PC-3 (cell line): Measurements from ENCODE around the gene RNU2-63P. TPM values are rescaled to one million over a fixed set of nuclear protein-coding genes. Genes with fewer than 3 reads are reported as not detected.

Source experiments
- ATAC-seq: fragments of 200-7000 bp; cut with Tn5 transposase; 2 replicates; pipeline ENCODE4 v1.9.1; 2020; ENCODE audit warnings: mild to moderate bottlenecking, moderate library complexity
- BruUV-seq: library from RNA; stranded (reverse); fragments of 400-500 nt; replicated peaks from 2 replicates; lab custom pipeline; 2021; lab: Mats Ljungman, UMichigan
- CTCF ChIA-PET: fragments of 300-600 bp; sonication (Branson Sonifier 250); formaldehyde crosslinking; loops from one replicate; lab custom pipeline; 2022; ENCODE audit warnings: antibody characterized with exemption; lab: Charles Lee
- POLR2A ChIA-PET: fragments of 300-600 bp; sonication (Branson Sonifier 250); formaldehyde crosslinking; loops from one replicate; lab custom pipeline; 2022; ENCODE audit warnings: antibody characterized with exemption; ENCODE audit not compliant: unreplicated experiment; lab: Charles Lee
- DNase-seq: peaks from one replicate; pipeline ENCODE4 v3.0.0-alpha.2; 2015
- H2AFZ ChIP-seq: fragments of 300-600 bp; sonication (generic); 2 replicates; pipeline ENCODE4 v1.6.0; 2016; ENCODE audit warnings: antibody characterized with exemption, low read length
- H3F3A ChIP-seq: fragments of 300-600 bp; sonication (generic); one replicate; pipeline ENCODE4 v1.6.0; 2017; ENCODE audit warnings: antibody characterized with exemption, low read length, control low read depth, mild to moderate bottlenecking; ENCODE audit not compliant: unreplicated experiment
- H3K27ac ChIP-seq: fragments of 300-600 bp; sonication (generic); 2 replicates; pipeline ENCODE4 v1.5.1; 2016; ENCODE audit warnings: mild to moderate bottlenecking, low read length
- H3K27me3 ChIP-seq: fragments of 300-600 bp; sonication (generic); 2 replicates; pipeline ENCODE4 v1.6.1; 2016; ENCODE audit warnings: low read length, mixed read lengths
- H3K36me3 ChIP-seq: fragments of 300-600 bp; sonication (generic); 2 replicates; pipeline ENCODE4 v1.6.1; 2016; ENCODE audit warnings: low read depth, mixed run types, low read length, mixed read lengths
- H3K4me1 ChIP-seq: fragments of 300-600 bp; sonication (generic); 2 replicates; pipeline ENCODE4 v1.5.1; 2016; ENCODE audit warnings: low read length; ENCODE audit not compliant: insufficient read depth
- H3K4me2 ChIP-seq: fragments of 300-600 bp; sonication (generic); 2 replicates; pipeline ENCODE4 v1.6.0; 2016; ENCODE audit warnings: low read length
- H3K4me3 ChIP-seq: fragments of 300-600 bp; sonication (generic); 2 replicates; pipeline ENCODE4 v1.5.1; 2016; ENCODE audit warnings: mild to moderate bottlenecking, low read length, mixed read lengths
- H3K79me2 ChIP-seq: fragments of 300-600 bp; sonication (generic); 2 replicates; pipeline ENCODE4 v1.6.1; 2017; ENCODE audit warnings: low read length, mixed read lengths
- H3K9ac ChIP-seq: fragments of 300-600 bp; sonication (generic); 2 replicates; pipeline ENCODE4 v1.6.0; 2016; ENCODE audit warnings: mild to moderate bottlenecking, low read length
- H3K9me2 ChIP-seq: fragments of 300-600 bp; sonication (generic); replicated peaks from 2 replicates; pipeline ENCODE4 v1.6.1; 2016; ENCODE audit warnings: mixed run types, low read length, mixed read lengths
- H3K9me3 ChIP-seq: fragments of 300-600 bp; sonication (generic); 2 replicates; pipeline ENCODE4 v1.6.1; 2016; ENCODE audit warnings: low read length, mixed read lengths
- H4K20me1 ChIP-seq: fragments of 300-600 bp; sonication (generic); 2 replicates; pipeline ENCODE4 v1.6.1; 2016; ENCODE audit warnings: low read length, mixed read lengths
- EZH2 ChIP-seq: fragments of 300-600 bp; sonication (generic); IDR thresholded peaks from one replicate; pipeline ENCODE4 v1.6.1; 2017; ENCODE audit warnings: antibody characterized with exemption, mild to moderate bottlenecking, low read length; ENCODE audit not compliant: unreplicated experiment
- EZH2phosphoT487 ChIP-seq: fragments of 300-600 bp; sonication (generic); IDR thresholded peaks from 2 replicates; pipeline ENCODE4 v1.6.1; 2018; ENCODE audit warnings: mild to moderate bottlenecking, antibody characterized with exemption, low read length, borderline replicate concordance
- intact Hi-C: fragments of 100-400 bp; cut with micrococcal nuclease; formaldehyde crosslinking; loops from 2 replicates; pipeline ENCODE4 v1.9.0; 2023
- total RNA-seq: library from RNA; depleted of rRNA; stranded (reverse); fragments of >200 nt; gene quantifications from 2 replicates; pipeline ENCODE4 v1.2.3, GENCODE V29; 2014
- TF ChIP-seq, protein P1 (sequence below): fragments of 300-600 bp; sonication (generic); conservative IDR thresholded peaks from 2 replicates; pipeline ENCODE4 v1.5.1; 2017; ENCODE audit warnings: antibody characterized with exemption, low read depth, mild to moderate bottlenecking, low read length

The RNU2-63P gene
- total RNA-seq, 1 experiment from 2014 or later: 122 TPM

DNA sequence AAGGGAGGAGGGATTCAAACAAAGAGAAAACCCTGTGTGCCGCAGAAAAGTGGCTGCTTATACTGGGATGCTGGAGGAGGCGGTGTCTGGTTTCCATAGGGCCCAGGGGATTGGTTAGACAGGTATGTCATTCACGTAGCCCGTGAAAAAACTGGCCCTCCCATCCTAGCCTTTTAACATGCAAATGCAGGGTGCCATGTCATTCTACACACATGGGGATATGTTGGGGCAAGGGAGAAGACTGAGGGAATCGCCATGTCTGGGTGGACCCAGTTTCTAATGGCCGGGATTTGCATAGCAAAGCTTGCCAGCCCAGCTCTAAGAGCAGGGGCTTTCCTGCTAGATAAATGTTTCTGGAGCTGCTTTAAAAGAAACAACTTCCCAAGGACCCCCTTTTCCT is 8.2 kb upstream of the RNU2-63P start:
- H3K4me3 ChIP-seq: no peak overlapping the region
- ATAC-seq (no peak), DNase-seq (no peak)
- no peak overlapping the region for H3K4me2 ChIP-seq
- intact Hi-C loops: no loop called here
- H3K9ac ChIP-seq: no peak overlapping the region
- ChIA-PET CTCF (no interaction called here), POLR2A (interaction anchor here (0.6 kb wide), 1 partner anchor 8 kb away, joined by 3 read pairs; the partner anchor contains the start of gene RNU2-63P)
- H4K20me1 ChIP-seq: no peaks in the 10 kb centered on the region
- H3F3A ChIP-seq: no peaks in the 10 kb centered on the region
- H3K4me1 ChIP-seq: no peaks in the 10 kb centered on the region
- H3K9me2 ChIP-seq: no peaks in the 10 kb centered on the region
- no peaks in the 10 kb centered on the region for H3K79me2 ChIP-seq
- TF ChIP-seq, protein P1, sequence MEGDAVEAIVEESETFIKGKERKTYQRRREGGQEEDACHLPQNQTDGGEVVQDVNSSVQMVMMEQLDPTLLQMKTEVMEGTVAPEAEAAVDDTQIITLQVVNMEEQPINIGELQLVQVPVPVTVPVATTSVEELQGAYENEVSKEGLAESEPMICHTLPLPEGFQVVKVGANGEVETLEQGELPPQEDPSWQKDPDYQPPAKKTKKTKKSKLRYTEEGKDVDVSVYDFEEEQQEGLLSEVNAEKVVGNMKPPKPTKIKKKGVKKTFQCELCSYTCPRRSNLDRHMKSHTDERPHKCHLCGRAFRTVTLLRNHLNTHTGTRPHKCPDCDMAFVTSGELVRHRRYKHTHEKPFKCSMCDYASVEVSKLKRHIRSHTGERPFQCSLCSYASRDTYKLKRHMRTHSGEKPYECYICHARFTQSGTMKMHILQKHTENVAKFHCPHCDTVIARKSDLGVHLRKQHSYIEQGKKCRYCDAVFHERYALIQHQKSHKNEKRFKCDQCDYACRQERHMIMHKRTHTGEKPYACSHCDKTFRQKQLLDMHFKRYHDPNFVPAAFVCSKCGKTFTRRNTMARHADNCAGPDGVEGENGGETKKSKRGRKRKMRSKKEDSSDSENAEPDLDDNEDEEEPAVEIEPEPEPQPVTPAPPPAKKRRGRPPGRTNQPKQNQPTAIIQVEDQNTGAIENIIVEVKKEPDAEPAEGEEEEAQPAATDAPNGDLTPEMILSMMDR: no peak
- no peak for TF ChIP-seq EZH2
- TF ChIP-seq EZH2phosphoT487: no peak
- H2AFZ ChIP-seq: no peak overlapping the region
- no peak overlapping the region for H3K27ac ChIP-seq
- no TSS peak for BruUV-seq
- H3K27me3 ChIP-seq: no peaks in the 10 kb centered on the region
- no peaks in the 10 kb centered on the region for H3K9me3 ChIP-seq
- no peaks in the 10 kb centered on the region for H3K36me3 ChIP-seq

DNA sequence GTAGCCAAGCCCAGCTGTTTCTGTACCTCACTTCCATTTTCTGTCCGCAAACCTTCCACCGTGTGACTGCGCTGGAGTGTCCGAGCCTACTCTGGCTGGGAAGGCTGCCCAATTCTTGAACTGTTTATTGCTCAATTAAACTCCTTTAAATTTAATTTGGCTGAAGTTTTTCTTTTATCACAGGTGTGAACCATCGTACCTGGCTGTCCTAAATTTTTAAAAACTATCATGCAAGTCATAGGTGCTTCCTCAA is 6.2 kb upstream of the RNU2-63P start:
- H2AFZ ChIP-seq: no peak overlapping the region
- ChIA-PET POLR2A (no interaction called here), CTCF (no interaction called here)
- no peaks in the 10 kb centered on the region for H3K27me3 ChIP-seq
- no peaks in the 10 kb centered on the region for H3K4me1 ChIP-seq
- H3K9ac ChIP-seq: no peak overlapping the region
- H3K36me3 ChIP-seq: no peaks in the 10 kb centered on the region
- no peaks in the 10 kb centered on the region for H4K20me1 ChIP-seq
- H3K79me2 ChIP-seq: no peaks in the 10 kb centered on the region
- BruUV-seq: no TSS peak
- H3K27ac ChIP-seq: no peak overlapping the region
- ATAC-seq (no peak), DNase-seq (no peak)
- no peaks in the 10 kb centered on the region for H3K9me2 ChIP-seq
- H3F3A ChIP-seq: no peaks in the 10 kb centered on the region
- no peaks in the 10 kb centered on the region for H3K9me3 ChIP-seq
- intact Hi-C loops: no loop called here
- no peak overlapping the region for H3K4me3 ChIP-seq
- TF ChIP-seq EZH2: no peak
- H3K4me2 ChIP-seq: no peak overlapping the region

DNA sequence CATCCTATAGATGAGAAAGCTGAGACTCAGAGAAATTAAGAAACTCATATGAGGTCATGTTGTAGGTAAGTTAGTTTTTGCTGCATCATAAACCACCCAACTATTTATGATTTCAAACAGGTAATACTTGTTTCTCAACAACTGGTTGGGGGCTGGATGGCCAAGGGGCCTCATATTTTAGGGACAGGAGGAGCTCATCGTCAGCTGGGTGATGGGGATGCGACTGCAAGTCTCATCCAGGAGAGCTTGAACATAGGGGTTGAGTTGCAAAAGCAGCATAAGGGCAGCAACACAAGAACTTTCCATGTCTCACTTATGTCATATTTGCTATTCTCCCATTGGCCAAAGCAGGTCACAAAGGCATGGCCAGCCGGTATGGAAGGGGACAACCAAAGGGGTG is 3.6 kb upstream of the RNU2-63P start:
- Histone ChIP-seq H4K20me1 (no peaks in the 10 kb centered on the region), H3K4me1 (no peaks in the 10 kb centered on the region), H2AFZ (no peak overlapping the region), H3K27ac (no peak overlapping the region), H3K9me2 (no peaks in the 10 kb centered on the region), H3K4me3 (no peak overlapping the region), H3K36me3 (no peaks in the 10 kb centered on the region), H3K4me2 (no peak overlapping the region), H3K9ac (no peak overlapping the region), H3K9me3 (no peaks in the 10 kb centered on the region), H3K79me2 (no peaks in the 10 kb centered on the region), H3K27me3 (no peaks in the 10 kb centered on the region), H3F3A (no peaks in the 10 kb centered on the region)
- CTCF ChIA-PET: no interaction called here
- TF ChIP-seq, protein P1: no peak
- TF ChIP-seq EZH2 (no peak), EZH2phosphoT487 (no peak)
- intact Hi-C loops: loop anchor here (5.0 kb wide), 1 partner anchor 142 kb away; no protein-coding TSS in a partner anchor
- POLR2A ChIA-PET: no interaction called here
- no TSS peak for BruUV-seq
- no peak for ATAC-seq
- no peak for DNase-seq
